K562 (cell line): ENCODE data around the gene NTRK3.

Source experiments
- BRCA1 ChIP-seq, 2 experiments: fragments of 450-650 bp in 1 of 2; sonication (generic) in 1 of 2; formaldehyde crosslinking in 1 of 2; IDR thresholded peaks; 2 replicates each; pipeline versions ENCODE4 v1.5.0 to v1.6.1; 2017 to 2020; ENCODE audit warnings: mild to moderate bottlenecking in 1 of 2, missing genetic modification reagents in 1 of 2
- CEBPB ChIP-seq: fragments of 450-650 bp; IDR thresholded peaks from 2 replicates; pipeline ENCODE4 v1.6.1; 2016; ENCODE audit warnings: missing genetic modification characterization, missing compliant biosample characterization
- HNRNPUL1 ChIP-seq: fragments of 200-400 bp; formaldehyde crosslinking; IDR thresholded peaks from 2 replicates; pipeline ENCODE4 v1.6.1; 2017; ENCODE audit warnings: low read length
- JUND ChIP-seq, 2 experiments: IDR thresholded peaks; 2 replicates in 1 of 2; 3 replicates in 1 of 2; pipeline ENCODE4 v1.6.1; 2011; ENCODE audit warnings: borderline replicate concordance in 2 of 2, low read depth in 2 of 2, low read length in 2 of 2, improper control_type of control experiment in 1 of 2, missing biosample characterization in 1 of 2, missing genetic modification characterization in 1 of 2, missing genetic modification reagents in 1 of 2
- KLF6 ChIP-seq: fragments of 250-450 bp; sonication (Bioruptor Pico); IDR thresholded peaks from 2 replicates; pipeline ENCODE4 v1.4.0; 2020; ENCODE audit warnings: mild to moderate bottlenecking, moderate library complexity, borderline replicate concordance
- MAFF ChIP-seq: IDR thresholded peaks from 2 replicates; pipeline ENCODE4 v1.6.1; 2012; ENCODE audit warnings: low read length, improper control_type of control experiment
- POLR2A ChIP-seq: fragments of 450-650 bp; conservative IDR thresholded peaks from 2 replicates; pipeline ENCODE4 v1.6.1; 2016
- POLR2AphosphoS5 ChIP-seq: IDR thresholded peaks from 2 replicates; pipeline ENCODE4 v1.6.1; 2011; ENCODE audit warnings: mild to moderate bottlenecking, low read depth, low read length, moderate library complexity; ENCODE audit not compliant: control insufficient read depth, insufficient read depth
- SIN3B ChIP-seq: fragments of 450-650 bp; IDR thresholded peaks from 2 replicates; pipeline ENCODE4 v1.6.1; 2017; ENCODE audit warnings: low read depth, mild to moderate bottlenecking, moderate library complexity
- TF ChIP-seq, protein P1 (sequence below), 3 experiments: IDR thresholded peaks in 2 of 3; conservative IDR thresholded peaks in 1 of 3; 2 replicates each; pipeline ENCODE4 v1.5.1; 2011 to 2012; ENCODE audit warnings: low read length in 3 of 3, mild to moderate bottlenecking in 3 of 3, control low read depth in 2 of 3, improper control_type of control experiment in 1 of 3, inconsistent platforms in 1 of 3, low read depth in 1 of 3, mixed read lengths in 1 of 3, moderate library complexity in 1 of 3; ENCODE audit not compliant: insufficient read depth in 2 of 3

- TF ChIP-seq HNRNPUL1 (no peak), POLR2A (no peak), SIN3B (no peak), CEBPB (no peak), JUND (IDR thresholded peaks at IDR 0.05; ENCODE audit: borderline replicate concordance, low read depth, low read length) (no peak), JUND (tag; IDR thresholded peaks at IDR 0.05; ENCODE audit: borderline replicate concordance, low read depth, low read length) (no peak), MAFF (no peak), POLR2AphosphoS5 (no peak), KLF6 (CRISPR knock-in tag) (no peak), BRCA1 (IDR thresholded peaks at IDR 0.05) (no peak), BRCA1 (CRISPR knock-in tag; IDR thresholded peaks at IDR 0.05) (no peak)
- TF ChIP-seq, protein P1, sequence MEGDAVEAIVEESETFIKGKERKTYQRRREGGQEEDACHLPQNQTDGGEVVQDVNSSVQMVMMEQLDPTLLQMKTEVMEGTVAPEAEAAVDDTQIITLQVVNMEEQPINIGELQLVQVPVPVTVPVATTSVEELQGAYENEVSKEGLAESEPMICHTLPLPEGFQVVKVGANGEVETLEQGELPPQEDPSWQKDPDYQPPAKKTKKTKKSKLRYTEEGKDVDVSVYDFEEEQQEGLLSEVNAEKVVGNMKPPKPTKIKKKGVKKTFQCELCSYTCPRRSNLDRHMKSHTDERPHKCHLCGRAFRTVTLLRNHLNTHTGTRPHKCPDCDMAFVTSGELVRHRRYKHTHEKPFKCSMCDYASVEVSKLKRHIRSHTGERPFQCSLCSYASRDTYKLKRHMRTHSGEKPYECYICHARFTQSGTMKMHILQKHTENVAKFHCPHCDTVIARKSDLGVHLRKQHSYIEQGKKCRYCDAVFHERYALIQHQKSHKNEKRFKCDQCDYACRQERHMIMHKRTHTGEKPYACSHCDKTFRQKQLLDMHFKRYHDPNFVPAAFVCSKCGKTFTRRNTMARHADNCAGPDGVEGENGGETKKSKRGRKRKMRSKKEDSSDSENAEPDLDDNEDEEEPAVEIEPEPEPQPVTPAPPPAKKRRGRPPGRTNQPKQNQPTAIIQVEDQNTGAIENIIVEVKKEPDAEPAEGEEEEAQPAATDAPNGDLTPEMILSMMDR (IDR thresholded peaks at IDR 0.05 in 2 of 3, conservative IDR thresholded peaks at IDR 0.05 in 1 of 3; ENCODE audit: insufficient read depth in 2 of 3, low read depth in 1 of 3, low read length in 3 of 3), result no peak
These were observed 214.5 kb downstream of the NTRK3 start for GRCh38 chr15:88042047-88042446.
